Panc1 (cell line): ENCODE measurements around the gene COL23A1.

ENCODE experiments used
- POLR2AphosphoS5 ChIP-seq: IDR thresholded peaks from 2 replicates; pipeline ENCODE4 v1.6.1; 2012; ENCODE audit warnings: mild to moderate bottlenecking, low read depth, low read length, moderate library complexity
- SIN3A ChIP-seq: IDR thresholded peaks from 2 replicates; pipeline ENCODE4 v1.6.1; 2012; ENCODE audit warnings: low read depth, mild to moderate bottlenecking, low read length, moderate library complexity, borderline replicate concordance; ENCODE audit not compliant: insufficient read depth
- TF ChIP-seq, protein P1 (sequence below): fragments of 450-650 bp; IDR thresholded peaks from 2 replicates; pipeline ENCODE4 v1.5.1; 2017; ENCODE audit warnings: mild to moderate bottlenecking
- TF ChIP-seq, protein P2 (sequence below), 2 experiments: IDR thresholded peaks; 2 replicates each; pipeline ENCODE4 v1.6.1; 2011 to 2012; ENCODE audit warnings: low read depth in 2 of 2, control low read depth in 1 of 2, low read length in 1 of 2, mild to moderate bottlenecking in 1 of 2, moderate library complexity in 1 of 2; ENCODE audit not compliant: insufficient read depth in 1 of 2

DNA sequence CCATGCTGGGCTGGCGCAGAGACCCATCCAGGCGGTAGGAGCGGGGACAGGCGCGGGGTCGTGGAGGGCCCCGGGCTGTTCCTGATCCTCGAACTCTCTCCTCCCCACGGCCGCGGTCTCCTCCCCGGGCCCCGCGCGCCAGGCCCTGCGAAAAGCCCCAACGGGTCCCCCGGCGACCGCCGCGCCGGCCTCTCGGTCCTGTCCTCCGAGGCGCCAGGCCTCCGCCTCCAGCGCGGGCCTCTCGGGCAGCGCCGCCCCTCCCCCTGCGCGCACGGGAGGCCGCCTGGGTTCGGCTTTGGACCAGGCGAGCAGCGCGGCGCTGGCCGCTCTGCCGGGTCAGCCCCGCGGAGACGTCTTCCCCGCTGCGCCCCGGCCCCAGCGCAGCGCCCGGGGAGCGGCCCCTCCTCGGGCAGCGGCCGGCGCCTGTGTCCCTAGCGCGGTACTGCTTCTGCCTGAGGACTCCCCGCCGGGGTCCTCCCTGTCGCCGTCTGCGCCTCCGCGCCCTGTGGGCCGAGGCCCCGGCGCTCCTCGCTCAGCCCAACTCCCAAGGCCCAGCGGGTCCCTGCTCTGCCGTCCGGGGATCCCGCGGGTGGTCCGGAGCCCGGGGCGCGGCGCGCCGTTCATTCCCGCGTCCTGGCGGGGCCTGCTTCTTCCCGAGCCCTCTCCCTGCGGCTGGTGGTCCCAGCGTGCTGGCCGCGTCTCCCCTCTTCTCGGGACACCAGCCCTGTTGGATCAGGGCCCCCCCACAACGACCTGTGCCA lies 13.4 kb downstream of the COL23A1 start:
- TF ChIP-seq, protein P1, sequence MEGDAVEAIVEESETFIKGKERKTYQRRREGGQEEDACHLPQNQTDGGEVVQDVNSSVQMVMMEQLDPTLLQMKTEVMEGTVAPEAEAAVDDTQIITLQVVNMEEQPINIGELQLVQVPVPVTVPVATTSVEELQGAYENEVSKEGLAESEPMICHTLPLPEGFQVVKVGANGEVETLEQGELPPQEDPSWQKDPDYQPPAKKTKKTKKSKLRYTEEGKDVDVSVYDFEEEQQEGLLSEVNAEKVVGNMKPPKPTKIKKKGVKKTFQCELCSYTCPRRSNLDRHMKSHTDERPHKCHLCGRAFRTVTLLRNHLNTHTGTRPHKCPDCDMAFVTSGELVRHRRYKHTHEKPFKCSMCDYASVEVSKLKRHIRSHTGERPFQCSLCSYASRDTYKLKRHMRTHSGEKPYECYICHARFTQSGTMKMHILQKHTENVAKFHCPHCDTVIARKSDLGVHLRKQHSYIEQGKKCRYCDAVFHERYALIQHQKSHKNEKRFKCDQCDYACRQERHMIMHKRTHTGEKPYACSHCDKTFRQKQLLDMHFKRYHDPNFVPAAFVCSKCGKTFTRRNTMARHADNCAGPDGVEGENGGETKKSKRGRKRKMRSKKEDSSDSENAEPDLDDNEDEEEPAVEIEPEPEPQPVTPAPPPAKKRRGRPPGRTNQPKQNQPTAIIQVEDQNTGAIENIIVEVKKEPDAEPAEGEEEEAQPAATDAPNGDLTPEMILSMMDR = no peak
- TF ChIP-seq POLR2AphosphoS5 (no peak), SIN3A (no peak)
- TF ChIP-seq, protein P2, sequence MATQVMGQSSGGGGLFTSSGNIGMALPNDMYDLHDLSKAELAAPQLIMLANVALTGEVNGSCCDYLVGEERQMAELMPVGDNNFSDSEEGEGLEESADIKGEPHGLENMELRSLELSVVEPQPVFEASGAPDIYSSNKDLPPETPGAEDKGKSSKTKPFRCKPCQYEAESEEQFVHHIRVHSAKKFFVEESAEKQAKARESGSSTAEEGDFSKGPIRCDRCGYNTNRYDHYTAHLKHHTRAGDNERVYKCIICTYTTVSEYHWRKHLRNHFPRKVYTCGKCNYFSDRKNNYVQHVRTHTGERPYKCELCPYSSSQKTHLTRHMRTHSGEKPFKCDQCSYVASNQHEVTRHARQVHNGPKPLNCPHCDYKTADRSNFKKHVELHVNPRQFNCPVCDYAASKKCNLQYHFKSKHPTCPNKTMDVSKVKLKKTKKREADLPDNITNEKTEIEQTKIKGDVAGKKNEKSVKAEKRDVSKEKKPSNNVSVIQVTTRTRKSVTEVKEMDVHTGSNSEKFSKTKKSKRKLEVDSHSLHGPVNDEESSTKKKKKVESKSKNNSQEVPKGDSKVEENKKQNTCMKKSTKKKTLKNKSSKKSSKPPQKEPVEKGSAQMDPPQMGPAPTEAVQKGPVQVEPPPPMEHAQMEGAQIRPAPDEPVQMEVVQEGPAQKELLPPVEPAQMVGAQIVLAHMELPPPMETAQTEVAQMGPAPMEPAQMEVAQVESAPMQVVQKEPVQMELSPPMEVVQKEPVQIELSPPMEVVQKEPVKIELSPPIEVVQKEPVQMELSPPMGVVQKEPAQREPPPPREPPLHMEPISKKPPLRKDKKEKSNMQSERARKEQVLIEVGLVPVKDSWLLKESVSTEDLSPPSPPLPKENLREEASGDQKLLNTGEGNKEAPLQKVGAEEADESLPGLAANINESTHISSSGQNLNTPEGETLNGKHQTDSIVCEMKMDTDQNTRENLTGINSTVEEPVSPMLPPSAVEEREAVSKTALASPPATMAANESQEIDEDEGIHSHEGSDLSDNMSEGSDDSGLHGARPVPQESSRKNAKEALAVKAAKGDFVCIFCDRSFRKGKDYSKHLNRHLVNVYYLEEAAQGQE (IDR thresholded peaks at IDR 0.05; ENCODE audit: insufficient read depth in 1 of 2, low read depth in 2 of 2, low read length in 1 of 2) = no peak
